Lung (tissue), 12 donors: ENCODE data around the gene RBFOX2. TPM values are rescaled to one million over a fixed set of nuclear protein-coding genes. Genes with fewer than 3 reads are reported as not detected.
A peak's percentile ranks its signal among the peaks of the same experiment; 100 is the strongest.

Experiments used
- ATAC-seq: fragments of 200-7000 bp; cut with Tn5 transposase; one replicate; pipeline ENCODE4 v1.9.1; 2020; ENCODE audit warnings: moderate number of reproducible peaks; ENCODE audit not compliant: insufficient read depth, low FRiP score
- DNase-seq, 3 donors: peaks; one replicate each; pipeline ENCODE4 v3.0.0-alpha.2; 2013 to 2017
- H3K27ac ChIP-seq, 2 donors: one replicate each; pipeline ENCODE4 v1.5.1; 2013; ENCODE audit warnings: mild to moderate bottlenecking in 2 of 2, moderate library complexity in 2 of 2, control low read depth in 1 of 2, inconsistent platforms in 1 of 2, low read depth in 1 of 2, low read length in 1 of 2
- H3K27me3 ChIP-seq, 3 donors: one replicate each; pipeline ENCODE4 v1.5.1; 2013; ENCODE audit warnings: low read length in 2 of 3; ENCODE audit not compliant: control insufficient read depth in 3 of 3, insufficient read depth in 3 of 3
- H3K36me3 ChIP-seq, 4 donors: one replicate each; pipeline ENCODE4 v1.5.1; 2013; ENCODE audit warnings: low read length in 4 of 4, mild to moderate bottlenecking in 1 of 4, moderate library complexity in 1 of 4; ENCODE audit not compliant: control insufficient read depth in 4 of 4, insufficient read depth in 4 of 4
- H3K4me1 ChIP-seq, 5 donors: one replicate each; pipeline ENCODE4 v1.5.1; 2013; ENCODE audit warnings: low read length in 5 of 5, mild to moderate bottlenecking in 2 of 5, moderate library complexity in 1 of 5; ENCODE audit not compliant: control insufficient read depth in 5 of 5, insufficient read depth in 5 of 5
- H3K4me3 ChIP-seq: one replicate; pipeline ENCODE4 v1.5.1; 2013; ENCODE audit warnings: mild to moderate bottlenecking, control low read depth, moderate library complexity
- H3K9ac ChIP-seq, 2 donors: one replicate each; pipeline ENCODE4 v1.5.1; 2013; ENCODE audit warnings: low read length in 2 of 2, control low read depth in 1 of 2; ENCODE audit not compliant: insufficient read depth in 1 of 2
- H3K9me3 ChIP-seq, 4 donors: one replicate each; pipeline ENCODE4 v1.5.1; 2013; ENCODE audit warnings: low read length in 3 of 4, mild to moderate bottlenecking in 1 of 4, moderate library complexity in 1 of 4; ENCODE audit not compliant: control insufficient read depth in 4 of 4, insufficient read depth in 3 of 4
- CTCF ChIP-seq: IDR thresholded peaks from 2 replicates; pipeline ENCODE4 v1.5.1; 2012; ENCODE audit warnings: mild to moderate bottlenecking; ENCODE audit errors: control extremely low read depth, extremely low read depth
- WGBS, 2 donors: extraction: QIAGEN DNeasy Blood & Tissue Kit; methylation state at CpG; one replicate each; pipeline ENCODE4 v1.1.7; 2013; 5-methylcytosine and 5-hydroxymethylcytosine counted together
- polyA plus RNA-seq, 2 donors: library from polyadenylated mRNA; stranded (reverse); fragments of 200-250 nt; gene quantifications; one replicate each; pipeline ENCODE4 v1.2.1, GENCODE V29; 2013
- total RNA-seq, 2 donors: library from RNA; depleted of rRNA in 1 of 2; stranded (reverse); fragments of >200 nt in 1 of 2; gene quantifications; one replicate each; pipeline ENCODE4 v1.2.1, GENCODE V29; 2014 to 2021
- donor health status: control.
- donor health status: control.
- donor health status: Bipolar disorder and iron deficiency.
- donor health status: healthy.
- donor health status: DM: yes; HTN: yes; CAD: no.

The RBFOX2 gene
- total and polyA plus RNA-seq, 4 donors, result 16.5 to 195 (median 43.3) TPM

- ATAC-seq, result no peak
- no peak for DNase-seq
- 85 to 90% methylated on average over 12 of the region's 12 CpGs for WGBS, 2 donors
Observed at GRCh38 chr22:35728639-35729308, 299.9 kb downstream of the RBFOX2 start.

GRCh38 chr22:35727436-35727835, 301.2 kb downstream of the RBFOX2 start:
- ATAC-seq, result no peak
- TF ChIP-seq CTCF, result no peak
- H3K27ac ChIP-seq, result no peak overlapping the region
- no peaks in the 10 kb centered on the region for H3K9me3 ChIP-seq
- 45 to 75% methylated on average over 11 of the region's 11 CpGs for WGBS, 2 donors
- peak; percentile 41 to 56 (median 53) for DNase-seq
- H3K36me3 ChIP-seq, result no peaks in the 10 kb centered on the region
- H3K4me1 ChIP-seq, result peaks cover 0 to 5% (median 0%) of the 10 kb centered on the region in 5 donors
- H3K4me3 ChIP-seq, result no peak overlapping the region
- no peak overlapping the region for H3K9ac ChIP-seq
- H3K27me3 ChIP-seq, result no peaks in the 10 kb centered on the region

More at GRCh38 chr22:35728639-35729308, 299.9 kb downstream of the RBFOX2 start:
- no peak for TF ChIP-seq CTCF
- H3K4me3 ChIP-seq, result no peak overlapping the region
- H3K9ac ChIP-seq, result no peak overlapping the region
- H3K4me1 ChIP-seq, result peaks cover 0 to 7% (median 4%) of the 10 kb centered on the region in 5 donors
- H3K36me3 ChIP-seq, result no peaks in the 10 kb centered on the region
- no peak overlapping the region for H3K27ac ChIP-seq
- H3K27me3 ChIP-seq, result no peaks in the 10 kb centered on the region
- no peaks in the 10 kb centered on the region for H3K9me3 ChIP-seq

- ATAC-seq, result no peak
- no peak overlapping the region for H3K9ac ChIP-seq
- TF ChIP-seq CTCF, result no peak
- peaks cover 0 to 5% (median 0%) of the 10 kb centered on the region in 5 donors for H3K4me1 ChIP-seq
- no peak for DNase-seq
- no peaks in the 10 kb centered on the region for H3K36me3 ChIP-seq
- WGBS, 2 donors, result 85 to 91% methylated on average over 15 of the region's 15 CpGs
- no peaks in the 10 kb centered on the region for H3K27me3 ChIP-seq
- no peak overlapping the region for H3K4me3 ChIP-seq
- no peak overlapping the region for H3K27ac ChIP-seq
- no peaks in the 10 kb centered on the region for H3K9me3 ChIP-seq
Observed at GRCh38 chr22:35726933-35727332, 301.7 kb downstream of the RBFOX2 start.
